ENCODE data around the gene ARL4D.

ARL4D gene

GRCh38 chr17:43446773-43447172 lies 48.0 kb downstream of the ARL4D start:
- TF ChIP-seq ZNF146 (tag by site-specific recombination; IDR thresholded peaks at IDR 0.05) (peak; percentile 67), KLF10 (tag by site-specific recombination; IDR thresholded peaks at IDR 0.05) (no peak)
- no peaks in the 10 kb centered on the region for H3K36me3 ChIP-seq (ENCODE audit: control insufficient read depth in 2 of 2, insufficient read depth in 1 of 2, low read length in 2 of 2)
- ChIA-PET CTCF (interaction anchor here (0.8 kb wide), 1 partner anchor 107 kb away, joined by 3 read pairs; no protein-coding TSS in a partner anchor), POLR2A (interaction anchor here (0.8 kb wide), 1 partner anchor 79 kb away, joined by 3 read pairs; no protein-coding TSS in a partner anchor)
- H3K4me1 ChIP-seq (ENCODE audit: control insufficient read depth, insufficient read depth, low read length), result peaks cover 9% of the 10 kb centered on the region
- no peaks in the 10 kb centered on the region for H3K9me3 ChIP-seq (ENCODE audit: control insufficient read depth, insufficient read depth, low read depth, low read length)
- H3K27ac ChIP-seq (ENCODE audit: extremely low read depth, low read depth, low read length), result no peak overlapping the region
- H3K4me3 ChIP-seq (ENCODE audit: low read depth, low read length), result no peak overlapping the region

GRCh38 chr17:43448720-43449469 lies 50.1 kb downstream of the ARL4D start:
- POLR2A ChIA-PET, result no interaction called here
- no peak overlapping the region for H3K4me3 ChIP-seq (ENCODE audit: low read depth, low read length)

More at GRCh38 chr17:43448720-43449469, 50.1 kb downstream of the ARL4D start:
- CTCF ChIA-PET, result interaction anchor here (0.6 to 0.9 kb wide), 2 partner anchors 13 to 55 kb away, joined by 3 read pairs; no protein-coding TSS in a partner anchor
- TF ChIP-seq ZNF140 (tag by site-specific recombination; IDR thresholded peaks at IDR 0.05) (no peak), ZBTB17 (tag by site-specific recombination; IDR thresholded peaks at IDR 0.05) (no peak), ZEB2 (tag by site-specific recombination; IDR thresholded peaks at IDR 0.05) (no peak), ZNF596 (tag by site-specific recombination; IDR thresholded peaks at IDR 0.05) (no peak), ZNF621 (tag by site-specific recombination; IDR thresholded peaks at IDR 0.05) (no peak), ZNF518A (tag by site-specific recombination; conservative IDR thresholded peaks at IDR 0.05; ENCODE audit: low read depth) (no peak), ZNF157 (tag by site-specific recombination; IDR thresholded peaks at IDR 0.05) (no peak), ZBTB48 (tag by site-specific recombination; IDR thresholded peaks at IDR 0.05) (no peak), ZNF529 (tag by site-specific recombination; IDR thresholded peaks at IDR 0.05; ENCODE audit: insufficient replicate concordance) (no peak), ZSCAN18 (tag by site-specific recombination; IDR thresholded peaks at IDR 0.05) (no peak)
- Histone ChIP-seq H3K9me3 (ENCODE audit: control insufficient read depth, insufficient read depth, low read depth, low read length) (no peaks in the 10 kb centered on the region), H3K4me1 (ENCODE audit: control insufficient read depth, insufficient read depth, low read length) (peaks cover 9% of the 10 kb centered on the region), H3K36me3 (ENCODE audit: control insufficient read depth in 2 of 2, insufficient read depth in 1 of 2, low read length in 2 of 2) (no peaks in the 10 kb centered on the region), H3K27ac (ENCODE audit: extremely low read depth, low read depth, low read length) (no peak overlapping the region)

Data from HEK293 (cell line).